Measurements from ENCODE around the gene ALDH16A1. TPM values are rescaled to one million over a fixed set of nuclear protein-coding genes. Genes with fewer than 3 reads are reported as not detected.

The ALDH16A1 gene
- total and polyA plus RNA-seq, 2 of the 4 experiments (the other 2 are of a cell fraction): 10.4 to 12.9 TPM

GRCh38 chr19:49488863-49489537, 36.0 kb downstream of the ALDH16A1 start:
- Histone ChIP-seq H3K79me1 (ENCODE audit: low read depth in 1 of 2, low read length in 2 of 2) (peaks cover 11 to 39% of the 10 kb centered on the region in 2 experiments), H3K18ac (ENCODE audit: low read depth, low read length) (no peak overlapping the region), H4K20me1 (ENCODE audit: insufficient read depth, low read length) (peaks cover 56% of the 10 kb centered on the region), H3K27me3 (ENCODE audit: control insufficient read depth, insufficient read depth, low read length) (no peaks in the 10 kb centered on the region), H4K5ac (ENCODE audit: low read depth, low read length) (no peak overlapping the region), H3K9me1 (ENCODE audit: insufficient read depth, low read length) (peaks cover 5% of the 10 kb centered on the region), H2BK15ac (ENCODE audit: low read depth, low read length) (no peak overlapping the region), H2BK120ac (ENCODE audit: low read depth, low read length) (no peak overlapping the region), H4K91ac (ENCODE audit: insufficient read depth, low read depth, low read length) (no peak overlapping the region), H3K36me3 (ENCODE audit: control insufficient read depth, insufficient read depth, low read length) (peaks cover 47% of the 10 kb centered on the region), H3K4me2 (ENCODE audit: low read depth, low read length) (peak overlapping the region; percentile 91), H4K8ac (ENCODE audit: low read depth in 2 of 2, low read length in 2 of 2) (peak overlapping the region; percentile 44 to 80; a peak in 2 of 4 replicates), H2AFZ (replicated peaks; ENCODE audit: low read length, poor library complexity) (no peak overlapping the region), H3K9me3 (ENCODE audit: control insufficient read depth, insufficient read depth, low read length) (no peaks in the 10 kb centered on the region), H2BK20ac (ENCODE audit: low read depth, low read length) (no peak overlapping the region), H3K56ac (ENCODE audit: extremely low read depth, insufficient read depth, low read length) (peak overlapping the region; percentile 99), H3K9ac (ENCODE audit: low read depth, low read length) (peak overlapping the region; percentile 99), H2AK5ac (ENCODE audit: low read depth, low read length) (no peak overlapping the region), H3K27ac (ENCODE audit: insufficient read depth, low read length) (peak overlapping the region; percentile 40), H3K23ac (ENCODE audit: low read depth, low read length) (peak overlapping the region; percentile 86), H3K4ac (ENCODE audit: low read depth, low read length) (peak overlapping the region; percentile 59), H2AK9ac (replicated peaks; ENCODE audit: low read depth, low read length, poor library complexity) (no peak overlapping the region), H2BK5ac (ENCODE audit: low read depth, low read length, poor library complexity, severe bottlenecking) (peak overlapping the region; percentile 86), H3K4me1 (ENCODE audit: control insufficient read depth, insufficient read depth, low read length) (peaks cover 7% of the 10 kb centered on the region), H3K14ac (replicated peaks; ENCODE audit: low read depth, low read length) (peak overlapping the region; percentile 98), H3K4me3 (ENCODE audit: insufficient read depth, low read depth, low read length) (peak overlapping the region; percentile 70)
- POLR2A ChIA-PET (ENCODE audit: unreplicated experiment): interaction anchor here (0.6 kb wide), 1 partner anchor 105 kb away, joined by 4 read pairs; no protein-coding TSS in a partner anchor
- in situ Hi-C loops (cut with MboI; ENCODE audit: low sequenced_read_pairs) (no loop called here), intact Hi-C loops (cut with micrococcal nuclease) (no loop called here), dilution Hi-C loops (cut with HindIII; ENCODE audit: low sequenced_read_pairs, unreplicated experiment) (no loop called here)
- BruUV-seq (replicated peaks): no TSS peak
- CTCF ChIA-PET: interaction anchor here (0.5 kb wide), 1 partner anchor 15 kb away, joined by 3 read pairs; the partner anchor contains the start of gene FLT3LG
- ATAC-seq (ENCODE audit: low read depth): no peak
- TF ChIP-seq FOS (IDR thresholded peaks at IDR 0.05; ENCODE audit: low read depth, low read length) (no peak), MAFK (IDR thresholded peaks at IDR 0.05; ENCODE audit: low read depth, low read length) (peak; percentile 91)
- DNase-seq: no peak
- WGBS, 2 experiments (ENCODE audit: extremely low coverage in 2 of 2, insufficient read length in 1 of 2): 8% methylated on average over 5 of the region's 15 CpGs; no CpG with 5 or more reads in 1 of the 2 experiments

All from IMR-90 (cell line).